ENCODE measurements around the gene TSSK6.
A peak's percentile ranks its signal among the peaks of the same experiment; 100 is the strongest.

The TSSK6 gene

GRCh38 chr19:19468424-19469050 lies 46.8 kb downstream of the TSSK6 start:
- Histone ChIP-seq H3K4me3 (no peak overlapping the region), H3K36me3 (peaks cover 17 to 45% (median 41%) of the 10 kb centered on the region in 3 donors), H3K27me3 (no peaks in the 10 kb centered on the region), H3K27ac (no peak overlapping the region), H3K9me3 (peaks cover 0 to 21% (median 16%) of the 10 kb centered on the region in 3 donors), H3K4me1 (peaks cover 2 to 28% (median 19%) of the 10 kb centered on the region in 4 donors)
- TF ChIP-seq CTCF (IDR thresholded peaks at IDR 0.05): no peak
- DNase-seq: no peak
- intact Hi-C loops (cut with DNase I; ENCODE audit: low total_unique reads): loop anchor here (10.0 kb wide), 1 partner anchor 64 kb away; the partner anchor contains the start of gene GATAD2A

- no peak for DNase-seq
- H3K4me1 ChIP-seq: peaks cover 21 to 40% (median 37%) of the 10 kb centered on the region in 4 donors
- intact Hi-C loops (cut with DNase I; ENCODE audit: low total_unique reads): loop anchor here (10.0 kb wide), 1 partner anchor 61 kb away; the partner anchor contains the start of gene GATAD2A
- no peak overlapping the region for H3K27ac ChIP-seq
- H3K4me3 ChIP-seq: no peak overlapping the region
- H3K9me3 ChIP-seq: peaks cover 0 to 21% (median 16%) of the 10 kb centered on the region in 3 donors
- TF ChIP-seq CTCF (IDR thresholded peaks at IDR 0.05): no peak
- peaks cover 17 to 45% (median 41%) of the 10 kb centered on the region in 3 donors for H3K36me3 ChIP-seq
- H3K27me3 ChIP-seq: no peaks in the 10 kb centered on the region
Observed at GRCh38 chr19:19466201-19466600, 49.1 kb downstream of the TSSK6 start.

GRCh38 chr19:19465436-19466070 lies 49.8 kb downstream of the TSSK6 start:
- no peak for TF ChIP-seq CTCF (IDR thresholded peaks at IDR 0.05)
- Histone ChIP-seq H3K9me3 (peaks cover 0 to 21% (median 16%) of the 10 kb centered on the region in 3 donors), H3K4me1 (peaks cover 21 to 45% (median 43%) of the 10 kb centered on the region in 4 donors), H3K27ac (no peak overlapping the region), H3K4me3 (no peak overlapping the region), H3K27me3 (no peaks in the 10 kb centered on the region), H3K36me3 (peaks cover 17 to 45% (median 41%) of the 10 kb centered on the region in 3 donors)
- intact Hi-C loops (cut with DNase I; ENCODE audit: low total_unique reads): loop anchor here (10.0 kb wide), 1 partner anchor 61 kb away; the partner anchor contains the start of gene GATAD2A
- DNase-seq: no peak

GRCh38 chr19:19464339-19465098 lies 50.8 kb downstream of the TSSK6 start:
- intact Hi-C loops (cut with DNase I; ENCODE audit: low total_unique reads): loop anchor here (10.0 kb wide), 1 partner anchor 60 kb away; the partner anchor contains the start of gene GATAD2A
- no peak for TF ChIP-seq CTCF (IDR thresholded peaks at IDR 0.05)
- Histone ChIP-seq H3K4me3 (no peak overlapping the region), H3K36me3 (peaks cover 17 to 45% (median 41%) of the 10 kb centered on the region in 3 donors), H3K4me1 (peaks cover 25 to 55% (median 52%) of the 10 kb centered on the region in 4 donors), H3K27me3 (no peaks in the 10 kb centered on the region), H3K9me3 (peaks cover 0 to 21% (median 16%) of the 10 kb centered on the region in 3 donors), H3K27ac (peak overlapping the region; percentile 74 to 80)
- no peak for DNase-seq
